BE2C (cell line): ENCODE data around the gene CLEC17A.

Source experiments
- DNase-seq: peaks from one replicate; pipeline ENCODE4 v3.0.0-alpha.2; 2020
- H3K27me3 ChIP-seq: fragments of 250-450 bp; sonication (Bioruptor Pico); 2 replicates; pipeline ENCODE4 v1.5.1; 2020; ENCODE audit warnings: mild to moderate bottlenecking
- H3K36me3 ChIP-seq: fragments of 250-450 bp; sonication (Bioruptor Pico); 2 replicates; pipeline ENCODE4 v1.5.1; 2020; ENCODE audit warnings: mild to moderate bottlenecking
- H3K4me1 ChIP-seq: fragments of 250-450 bp; sonication (Bioruptor Pico); 2 replicates; pipeline ENCODE4 v1.5.1; 2020
- H3K4me3 ChIP-seq: 2 replicates; pipeline ENCODE4 v1.5.1; 2011; ENCODE audit warnings: low read depth, low read length
- H3K9me3 ChIP-seq: fragments of 250-450 bp; sonication (Bioruptor Pico); 2 replicates; pipeline ENCODE4 v1.5.1; 2020
- TF ChIP-seq, protein P1 (sequence below): IDR thresholded peaks from 2 replicates; pipeline ENCODE4 v1.5.1; 2012; ENCODE audit warnings: mild to moderate bottlenecking, low read depth, low read length

CLEC17A gene

DNA sequence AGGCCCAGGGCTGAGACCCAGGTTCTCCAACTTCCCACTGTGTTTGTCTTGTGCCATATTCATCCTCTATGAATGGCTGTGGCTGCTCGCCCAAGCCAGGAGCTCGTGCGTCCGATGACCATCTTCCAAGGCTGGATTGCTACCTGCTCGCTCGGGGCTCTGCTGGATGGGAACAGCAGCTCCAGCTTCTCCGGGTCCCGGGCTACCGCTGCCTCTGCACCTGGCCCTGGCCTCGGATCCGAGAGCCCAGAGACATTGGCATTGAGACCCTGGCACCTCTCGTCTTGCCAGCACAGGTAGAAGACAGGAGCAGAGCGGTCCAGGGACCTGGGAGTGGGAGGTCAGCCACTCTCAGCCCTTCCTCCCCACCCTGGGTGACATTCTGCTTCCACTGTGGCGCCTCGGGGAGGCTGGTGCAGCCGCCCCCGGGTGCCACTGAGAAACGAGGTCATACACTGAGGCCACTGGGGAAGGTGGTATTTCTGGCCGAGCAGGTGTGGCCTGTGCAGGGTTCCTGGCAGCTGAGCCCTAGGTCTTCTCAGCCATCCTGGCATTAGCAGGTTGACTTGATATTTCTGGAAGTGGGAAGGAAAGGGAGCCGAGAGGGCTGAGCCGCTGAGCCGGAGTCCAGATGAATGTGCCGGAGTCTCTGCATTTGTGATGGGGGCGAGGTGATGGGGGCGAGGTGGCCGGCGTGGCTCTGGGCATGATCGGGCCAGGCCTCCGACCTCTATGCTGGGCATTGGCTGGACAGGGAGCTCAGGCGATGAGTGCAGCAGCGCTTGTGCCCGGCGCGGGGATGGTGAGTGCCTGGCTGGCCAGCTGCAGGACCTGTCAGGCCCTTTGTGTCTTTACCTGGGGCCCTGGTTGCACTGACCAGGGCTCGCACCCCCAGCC is 29.6 kb upstream of the CLEC17A start:
- H3K4me1 ChIP-seq, result no peaks in the 10 kb centered on the region; the same call in 1 of the 2 replicates
- H3K27me3 ChIP-seq, result no peaks in the 10 kb centered on the region
- no peak overlapping the region for H3K4me3 ChIP-seq
- H3K36me3 ChIP-seq, result peaks cover 4% of the 10 kb centered on the region
- no peaks in the 10 kb centered on the region for H3K9me3 ChIP-seq
- TF ChIP-seq, protein P1, sequence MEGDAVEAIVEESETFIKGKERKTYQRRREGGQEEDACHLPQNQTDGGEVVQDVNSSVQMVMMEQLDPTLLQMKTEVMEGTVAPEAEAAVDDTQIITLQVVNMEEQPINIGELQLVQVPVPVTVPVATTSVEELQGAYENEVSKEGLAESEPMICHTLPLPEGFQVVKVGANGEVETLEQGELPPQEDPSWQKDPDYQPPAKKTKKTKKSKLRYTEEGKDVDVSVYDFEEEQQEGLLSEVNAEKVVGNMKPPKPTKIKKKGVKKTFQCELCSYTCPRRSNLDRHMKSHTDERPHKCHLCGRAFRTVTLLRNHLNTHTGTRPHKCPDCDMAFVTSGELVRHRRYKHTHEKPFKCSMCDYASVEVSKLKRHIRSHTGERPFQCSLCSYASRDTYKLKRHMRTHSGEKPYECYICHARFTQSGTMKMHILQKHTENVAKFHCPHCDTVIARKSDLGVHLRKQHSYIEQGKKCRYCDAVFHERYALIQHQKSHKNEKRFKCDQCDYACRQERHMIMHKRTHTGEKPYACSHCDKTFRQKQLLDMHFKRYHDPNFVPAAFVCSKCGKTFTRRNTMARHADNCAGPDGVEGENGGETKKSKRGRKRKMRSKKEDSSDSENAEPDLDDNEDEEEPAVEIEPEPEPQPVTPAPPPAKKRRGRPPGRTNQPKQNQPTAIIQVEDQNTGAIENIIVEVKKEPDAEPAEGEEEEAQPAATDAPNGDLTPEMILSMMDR, result no peak
- no peak for DNase-seq

DNA sequence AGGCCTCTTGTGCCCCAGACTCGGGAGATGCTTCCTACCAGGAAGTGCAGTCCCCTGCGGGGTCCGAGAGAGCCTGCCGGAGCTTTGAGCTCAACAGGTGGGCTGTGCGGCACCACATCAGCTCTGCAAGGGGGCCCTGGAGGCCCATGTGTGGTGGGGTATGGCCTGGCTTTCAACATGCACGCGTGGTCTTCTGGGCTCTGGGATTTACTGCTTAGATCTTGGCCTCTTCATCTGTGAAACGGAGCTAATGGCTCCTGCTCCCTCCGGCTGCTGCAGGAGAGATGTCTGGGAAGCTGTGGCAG is 29.0 kb upstream of the CLEC17A start:
- no peak for DNase-seq
- Histone ChIP-seq H3K4me3 (no peak overlapping the region), H3K4me1 (peaks cover 2% of the 10 kb centered on the region; the same call in 1 of the 2 replicates), H3K9me3 (no peaks in the 10 kb centered on the region), H3K27me3 (no peaks in the 10 kb centered on the region), H3K36me3 (no peaks in the 10 kb centered on the region)
- TF ChIP-seq, protein P1, result no peak

DNA sequence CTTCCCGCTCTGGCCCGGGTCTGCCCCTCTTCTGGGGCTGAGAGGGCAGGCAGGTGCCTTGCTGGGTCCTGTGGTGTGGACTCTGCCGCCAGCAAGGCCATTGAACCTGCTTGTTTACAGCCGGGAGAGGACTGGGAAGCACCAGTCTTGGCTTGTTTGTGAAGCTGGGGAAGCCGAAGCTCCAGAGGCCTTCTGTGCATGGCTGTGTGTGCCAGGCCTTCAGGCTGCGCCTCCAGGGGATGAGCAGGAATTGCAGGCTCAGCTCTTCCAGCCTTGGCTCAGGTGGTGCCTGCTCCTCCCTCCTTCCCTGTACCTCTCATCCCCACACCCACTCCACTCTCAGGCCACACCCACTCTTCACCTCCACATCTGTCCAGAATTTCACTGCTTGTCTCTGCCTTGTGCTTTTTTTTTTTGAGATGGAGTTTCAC is 28.5 kb upstream of the CLEC17A start:
- Histone ChIP-seq H3K4me1 (peaks cover 3% of the 10 kb centered on the region; the same call in 1 of the 2 replicates), H3K9me3 (no peaks in the 10 kb centered on the region), H3K4me3 (no peak overlapping the region), H3K27me3 (no peaks in the 10 kb centered on the region), H3K36me3 (no peaks in the 10 kb centered on the region)
- TF ChIP-seq, protein P1, result no peak
- DNase-seq, result no peak

DNA sequence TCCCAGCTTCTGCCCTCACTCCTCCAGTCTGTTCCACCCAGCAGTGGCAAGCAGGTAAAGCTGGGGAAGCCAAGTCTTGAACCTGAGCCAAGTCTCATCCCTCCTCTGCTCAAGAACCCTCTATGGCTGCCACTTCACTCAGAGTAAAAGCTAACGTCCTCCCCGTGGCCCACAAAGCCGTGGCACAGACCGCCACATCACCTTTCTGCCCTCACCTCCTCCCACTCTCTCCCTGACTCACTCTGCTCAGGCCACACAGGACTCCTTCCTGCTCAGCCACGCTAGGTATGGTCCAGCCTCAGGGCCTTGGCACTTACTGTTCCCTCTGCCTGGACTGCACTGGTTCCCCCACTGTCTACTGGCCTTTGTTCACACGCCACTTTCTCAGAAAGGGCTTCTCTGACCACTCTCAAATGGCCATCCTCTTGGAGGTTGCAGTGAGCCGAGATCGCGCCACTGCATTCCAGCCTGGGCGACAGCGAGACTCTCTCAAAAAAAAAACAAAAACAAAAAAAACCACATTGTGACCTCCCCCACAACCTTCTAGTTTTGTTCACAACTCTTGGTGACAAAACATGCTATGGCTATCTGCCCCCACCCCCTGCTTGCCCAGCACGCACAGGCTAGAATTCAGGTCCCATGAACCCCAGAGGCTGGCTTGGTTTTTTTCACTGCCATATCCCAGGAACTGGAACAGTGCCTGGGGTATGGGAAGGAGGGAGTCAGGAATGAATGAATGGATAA is 26.8 kb upstream of the CLEC17A start:
- H3K4me3 ChIP-seq, result no peak overlapping the region
- H3K36me3 ChIP-seq, result no peaks in the 10 kb centered on the region
- H3K9me3 ChIP-seq, result no peaks in the 10 kb centered on the region
- no peaks in the 10 kb centered on the region for H3K27me3 ChIP-seq
- no peak for DNase-seq
- H3K4me1 ChIP-seq, result peaks cover 3% of the 10 kb centered on the region; the same call in 1 of the 2 replicates
- TF ChIP-seq, protein P1, result no peak

DNA sequence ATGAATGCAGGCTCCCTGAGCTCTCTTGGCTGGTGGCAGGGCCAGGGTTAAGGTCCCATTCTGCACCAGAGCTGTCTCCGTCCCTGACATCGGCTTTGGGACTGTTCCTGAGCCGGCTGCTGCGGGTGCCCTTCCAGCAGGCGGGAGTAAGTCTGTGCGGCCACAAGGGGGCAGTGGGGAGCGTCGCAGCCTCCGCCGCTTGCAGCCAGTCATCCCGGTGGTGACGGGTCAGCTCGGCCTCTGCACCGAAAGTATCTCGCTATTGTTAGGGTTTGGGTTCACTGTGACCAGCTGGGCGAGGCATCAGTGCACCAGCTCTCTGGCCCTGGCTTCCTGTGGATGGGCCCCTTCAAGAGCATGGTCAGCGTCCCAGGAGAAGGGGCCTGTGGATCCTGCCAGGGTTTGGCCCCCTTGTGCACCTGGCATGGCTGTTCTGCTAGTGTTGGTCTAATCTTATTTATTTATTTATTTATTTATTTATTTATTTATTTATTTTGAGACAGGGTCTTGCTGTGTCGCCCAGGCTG is 26.2 kb upstream of the CLEC17A start:
- H3K4me3 ChIP-seq, result no peak overlapping the region
- H3K4me1 ChIP-seq, result peaks cover 3% of the 10 kb centered on the region; the same call in 1 of the 2 replicates
- H3K36me3 ChIP-seq, result no peaks in the 10 kb centered on the region
- no peaks in the 10 kb centered on the region for H3K9me3 ChIP-seq
- TF ChIP-seq, protein P1, result peak; percentile 96
- DNase-seq, result peak; percentile 84
- H3K27me3 ChIP-seq, result no peaks in the 10 kb centered on the region
